SIG-M5 treated with dmso at 0.1 percent for 504 hours (cell line): Measurements from ENCODE around the gene CRADD.
"Not testable (repeated sequence)": the region's sequence is repeated elsewhere in the genome, so short reads cannot be mapped to it uniquely, and the experiment has no call there.

Experiments
- DNase-seq: peaks from one replicate; lab custom pipeline; 2025; ENCODE audit not compliant: unreplicated experiment; lab: John Stamatoyannopoulos, UW

CRADD gene

DNA sequence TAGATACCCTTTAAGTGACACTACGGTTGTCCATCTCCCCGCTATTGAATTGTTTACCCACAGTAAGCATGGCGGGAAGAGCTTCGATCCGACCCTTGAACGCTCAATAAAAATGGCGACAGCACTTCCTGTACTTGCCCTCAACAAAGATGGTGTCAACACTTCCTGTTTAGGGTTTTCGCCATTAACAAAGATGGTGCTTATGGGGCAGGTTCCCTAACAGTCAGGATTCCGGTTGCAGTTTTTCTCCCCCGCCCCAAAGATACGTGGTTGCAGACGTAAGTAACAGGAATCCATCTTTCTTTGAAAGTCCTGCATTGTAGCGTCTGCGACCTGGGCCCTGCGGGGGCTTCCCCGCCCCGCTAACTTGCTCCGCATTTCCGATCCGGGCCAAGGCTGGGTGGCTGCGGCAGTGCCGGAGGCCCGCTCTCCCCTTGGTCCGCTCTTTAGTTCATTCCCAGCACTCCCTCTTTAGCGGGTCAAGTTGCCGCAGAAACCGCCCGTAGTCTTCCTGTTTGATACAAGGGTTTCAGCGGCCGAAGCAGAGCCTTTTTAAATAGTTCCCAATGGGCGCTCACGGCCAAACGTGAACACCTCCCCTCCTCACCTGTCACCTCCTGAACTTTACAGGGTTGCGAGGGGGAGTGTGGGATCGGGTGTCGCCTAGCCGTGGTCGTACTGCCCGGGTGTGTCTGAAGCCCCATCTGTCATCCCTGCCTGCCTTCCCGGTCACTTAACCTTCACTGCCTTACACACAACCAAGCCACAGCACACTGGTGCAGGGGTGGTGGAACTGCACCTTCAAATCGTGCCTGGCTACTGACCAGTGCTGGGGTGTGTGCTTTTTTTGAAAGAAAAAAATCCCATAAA is at the start of gene CRADD:
TSS of gene CRADD (plus strand) at position 181 of the 870 bp plus-strand sequence.
- peak; percentile 99 for DNase-seq

DNA sequence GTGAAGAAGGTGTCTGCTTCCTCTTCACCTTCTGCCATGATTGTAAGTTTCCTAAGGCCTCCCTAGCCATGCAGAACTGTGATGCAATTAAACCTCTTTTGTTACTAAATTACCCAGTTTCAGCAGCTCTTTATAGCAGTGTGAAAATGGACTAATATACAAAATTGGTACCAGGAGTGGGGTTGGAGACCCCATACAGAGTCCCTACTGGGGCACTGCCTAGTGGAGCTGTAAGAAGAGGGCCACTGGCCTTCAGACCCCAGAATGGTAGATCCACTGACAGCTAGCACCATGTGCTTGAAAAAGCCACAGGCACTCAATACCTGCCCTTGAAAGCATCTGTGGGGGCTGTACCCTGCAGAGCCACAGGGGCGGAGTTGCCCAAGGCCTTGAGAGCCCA is 44.8 kb upstream of the CRADD start:
- no peak for DNase-seq

- DNase-seq: no peak
Measured at GRCh38 chr12:93634416-93634815, 42.8 kb upstream of the CRADD start.

DNA sequence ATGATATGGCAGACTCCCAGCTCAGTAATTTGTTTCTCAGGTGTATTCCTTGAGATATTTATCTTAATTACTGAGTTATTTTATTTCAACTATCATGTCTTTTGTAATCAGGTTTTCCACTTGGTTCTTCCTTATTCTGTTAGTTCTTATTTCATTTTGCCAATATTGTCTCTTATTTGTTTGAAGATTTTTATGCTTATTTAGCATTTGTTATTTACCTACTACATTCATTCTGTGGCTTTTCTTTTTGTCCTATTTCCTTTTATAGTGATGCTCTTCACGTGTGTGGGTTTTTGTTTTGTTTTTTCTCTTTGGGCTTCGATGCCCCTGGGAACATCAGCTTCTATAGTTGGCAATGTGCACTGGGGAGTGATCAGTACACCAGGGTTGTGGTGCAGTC is 40.5 kb upstream of the CRADD start:
- no peak for DNase-seq

DNA sequence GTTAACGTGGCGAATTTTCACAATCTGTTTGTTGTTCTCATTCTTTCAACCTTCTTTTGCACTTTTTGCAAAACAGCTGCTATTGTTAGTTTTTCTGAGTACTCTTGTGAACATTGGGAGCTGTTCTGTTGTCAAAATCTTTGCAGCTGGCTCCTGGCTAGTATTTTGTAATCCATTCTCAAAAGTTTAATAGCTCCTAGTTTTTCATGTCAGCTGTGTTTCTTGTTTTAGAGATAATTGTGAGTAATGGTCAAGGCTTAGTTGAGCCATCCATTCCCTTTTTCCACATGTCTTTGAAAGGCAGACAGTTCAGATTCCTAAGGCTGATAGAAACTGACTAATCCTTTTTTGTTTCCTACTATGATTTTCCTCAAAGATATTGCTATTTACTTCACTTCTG is 39.1 kb upstream of the CRADD start:
- DNase-seq: no peak

DNA sequence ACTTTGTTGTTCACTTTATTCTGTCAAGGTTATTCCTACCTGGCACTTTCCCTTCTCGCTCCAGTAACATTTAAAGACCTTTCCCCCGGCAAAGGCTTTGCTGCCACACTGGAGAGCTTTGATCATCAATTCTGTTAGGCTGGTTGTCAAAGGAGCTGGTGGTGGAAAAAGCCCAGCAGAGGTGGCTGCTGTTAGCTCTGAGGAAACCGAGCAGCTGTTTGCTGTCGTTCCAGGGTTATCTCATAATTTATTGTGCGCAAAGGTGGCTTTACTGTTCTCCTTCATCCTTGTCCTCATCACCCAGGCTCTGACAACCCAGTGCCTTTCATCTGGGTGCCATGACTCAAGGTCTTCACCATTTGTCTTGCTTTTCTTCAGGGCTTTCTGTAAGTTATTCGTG is 38.2 kb upstream of the CRADD start:
- no peak for DNase-seq

- DNase-seq: no peak
Measured at GRCh38 chr12:93639406-93639805, 37.8 kb upstream of the CRADD start.

- not testable (repeated sequence) for DNase-seq
Measured at GRCh38 chr12:93641380-93641779, 35.8 kb upstream of the CRADD start.

DNA sequence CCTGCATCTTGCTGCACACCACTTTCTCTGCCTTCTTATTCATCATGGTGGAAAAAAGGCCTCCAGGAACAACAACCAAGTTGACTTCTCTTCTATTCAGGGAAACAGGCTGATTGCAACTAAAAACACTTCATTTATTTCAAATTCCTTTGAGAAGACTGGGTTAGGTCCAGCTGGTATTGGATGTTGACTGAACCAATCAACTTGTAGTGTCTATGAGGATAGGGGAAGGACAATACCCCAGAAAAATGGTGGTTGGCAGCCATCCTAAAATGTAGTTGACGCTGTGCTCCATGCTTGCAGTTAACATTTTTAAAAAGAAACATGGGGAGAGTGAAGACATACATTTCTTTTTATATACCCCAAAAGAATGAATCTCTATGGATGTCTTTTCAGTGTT is 34.4 kb upstream of the CRADD start:
- no peak for DNase-seq

- no peak for DNase-seq
Measured at GRCh38 chr12:93645702-93646101, 31.5 kb upstream of the CRADD start.

- no peak for DNase-seq
Measured at GRCh38 chr12:93650626-93651025, 26.5 kb upstream of the CRADD start.

- DNase-seq: no peak
Measured at GRCh38 chr12:93653079-93653478, 24.1 kb upstream of the CRADD start.

DNA sequence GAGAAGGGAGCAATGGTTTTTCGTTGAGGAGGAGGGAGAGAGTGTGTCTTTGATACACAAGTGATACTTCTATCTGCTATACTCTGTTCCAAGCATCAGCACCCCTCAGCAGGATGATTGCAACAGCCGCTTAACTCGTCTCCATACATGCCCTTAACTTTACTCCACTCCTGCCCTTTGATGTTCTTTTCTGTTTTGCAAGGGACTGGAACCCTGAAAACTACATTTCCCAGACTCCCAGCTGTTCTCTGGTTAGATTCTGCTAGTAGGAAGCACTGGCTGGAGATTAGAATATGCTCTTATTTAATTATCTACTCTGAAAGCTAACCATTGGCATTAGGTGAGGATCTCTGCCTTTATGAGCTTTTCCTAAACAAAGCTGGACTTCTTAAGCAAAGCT is 23.5 kb upstream of the CRADD start:
- no peak for DNase-seq

- no peak for DNase-seq
Measured at GRCh38 chr12:93654421-93654820, 22.8 kb upstream of the CRADD start.

DNA sequence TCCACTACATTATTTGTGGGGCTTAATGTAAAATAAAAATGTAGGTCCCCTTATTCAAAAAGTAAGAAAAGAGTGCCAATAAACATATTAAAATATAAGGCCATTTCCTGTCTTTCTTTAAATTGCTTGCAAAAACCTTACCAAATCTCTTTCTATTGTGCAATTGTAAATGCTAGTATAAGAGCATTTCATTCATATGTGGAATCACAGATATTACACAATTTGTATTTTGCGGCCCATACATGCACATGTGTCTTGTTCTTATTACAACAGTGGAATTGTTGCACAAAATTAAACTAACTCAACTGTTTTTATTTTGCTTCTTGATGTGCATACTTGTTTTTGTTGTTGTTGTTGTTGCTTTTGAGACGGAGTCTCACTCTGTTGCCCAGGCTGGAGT is 20.1 kb upstream of the CRADD start:
- peak; percentile 8 for DNase-seq

- no peak for DNase-seq
Measured at GRCh38 chr12:93661021-93661420, 16.2 kb upstream of the CRADD start.

DNA sequence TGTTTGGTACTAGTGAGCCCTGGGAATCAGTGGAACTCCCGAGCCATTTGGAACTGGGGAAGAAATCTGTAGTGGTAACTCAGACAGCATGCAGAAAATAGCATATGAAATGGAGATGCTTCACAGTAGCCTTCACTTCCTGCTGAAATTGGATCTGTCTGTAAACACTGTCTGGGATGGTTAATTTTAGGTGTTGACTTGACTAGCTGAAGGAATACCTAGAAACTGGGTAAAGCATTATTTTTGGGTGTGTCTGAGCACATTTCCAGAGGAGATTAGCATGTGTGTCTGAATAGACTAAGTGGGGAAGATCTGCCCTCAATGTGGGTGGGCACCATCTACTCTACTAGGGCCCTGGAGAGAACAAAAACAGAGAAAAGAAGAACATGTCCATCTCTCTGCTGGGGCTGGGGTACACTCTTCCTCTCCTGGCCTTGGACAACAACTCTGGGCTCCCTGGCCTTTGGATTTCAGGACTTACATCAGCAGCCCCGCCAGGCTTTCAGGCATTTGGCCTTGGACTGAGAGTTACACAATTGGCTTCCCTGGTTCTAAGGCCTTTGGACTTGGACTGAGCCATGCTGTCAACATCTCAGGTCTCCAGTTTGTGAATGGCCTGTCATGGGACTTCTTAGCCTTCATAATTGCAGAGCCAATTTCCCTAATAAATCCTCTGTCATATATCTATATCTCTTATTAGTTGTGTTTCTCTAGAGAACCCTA is 14.0 kb upstream of the CRADD start:
- DNase-seq: no peak

DNA sequence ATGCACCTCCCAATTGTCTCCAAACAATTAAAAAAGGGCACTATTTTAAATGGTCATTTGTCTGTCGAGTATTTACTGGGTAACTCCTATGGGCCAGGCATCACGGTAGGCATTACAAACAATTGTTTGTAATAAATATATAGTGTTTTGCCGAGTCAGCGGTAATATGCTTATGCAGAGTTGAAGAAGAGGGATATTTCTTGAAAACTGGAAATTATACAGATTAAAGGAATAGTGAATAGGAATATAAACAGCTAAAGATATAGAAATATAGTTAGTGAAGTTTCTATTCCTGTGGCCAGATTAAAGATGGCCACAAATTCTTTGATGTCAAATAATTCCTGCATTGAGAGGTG is 13.5 kb upstream of the CRADD start:
- DNase-seq: no peak

GRCh38 chr12:93664573-93665138 is 12.5 kb upstream of the CRADD start:
- no peak for DNase-seq

DNA sequence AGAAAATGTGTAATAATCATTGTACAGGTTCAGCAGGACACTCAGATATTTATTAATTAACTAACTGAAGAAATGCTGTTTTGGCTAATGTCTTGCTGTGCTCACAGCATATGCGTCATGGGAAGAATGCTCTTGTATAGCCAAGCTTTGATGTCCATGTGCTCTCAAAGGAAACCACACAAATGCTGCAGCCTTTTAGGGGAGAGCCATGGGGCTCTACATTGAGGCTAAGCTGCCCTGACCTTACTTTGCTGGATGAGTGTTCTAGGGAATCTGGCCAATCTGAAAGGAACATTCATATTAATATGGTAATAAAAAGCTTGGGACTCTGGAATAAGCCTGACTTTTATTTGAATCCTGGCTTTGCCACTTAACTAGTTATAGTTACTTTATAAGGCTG is 9.5 kb upstream of the CRADD start:
- no peak for DNase-seq

- no peak for DNase-seq
Measured at GRCh38 chr12:93668919-93669418, 8.2 kb upstream of the CRADD start.

- no peak for DNase-seq
Measured at GRCh38 chr12:93669452-93669851, 7.7 kb upstream of the CRADD start.
